NCI-H2227 (cell line): ENCODE measurements around the gene EFNA2.

Experiments
- DNase-seq: peaks from one replicate; lab custom pipeline; 2025; ENCODE audit not compliant: unreplicated experiment; lab: John Stamatoyannopoulos, UW

The EFNA2 gene

GRCh38 chr19:1283207-1283916 is 2.3 kb upstream of the EFNA2 start:
- no peak for DNase-seq

GRCh38 chr19:1283917-1284292 is 1.8 kb upstream of the EFNA2 start:
- DNase-seq: no peak

- no peak for DNase-seq
These were observed 1.2 kb upstream of the EFNA2 start for GRCh38 chr19:1284293-1284978.

- DNase-seq: no peak
These were observed 515 bp upstream of the EFNA2 start for GRCh38 chr19:1284979-1285736.

GRCh38 chr19:1286487-1287353 is 1.0 kb downstream of the EFNA2 start:
- no peak for DNase-seq

GRCh38 chr19:1287354-1288225 is 1.9 kb downstream of the EFNA2 start:
- DNase-seq: no peak

- DNase-seq: no peak
These were observed 2.5 kb downstream of the EFNA2 start for GRCh38 chr19:1288226-1288612.

- DNase-seq: no peak
These were observed 3.4 kb downstream of the EFNA2 start for GRCh38 chr19:1288833-1289685.

GRCh38 chr19:1289686-1290025 is 4.0 kb downstream of the EFNA2 start:
- no peak for DNase-seq

- no peak for DNase-seq
These were observed 4.6 kb downstream of the EFNA2 start for GRCh38 chr19:1290196-1290702.

- DNase-seq: no peak
These were observed 5.3 kb downstream of the EFNA2 start for GRCh38 chr19:1290703-1291651.

- DNase-seq: no peak
These were observed 6.2 kb downstream of the EFNA2 start for GRCh38 chr19:1291761-1292418.

GRCh38 chr19:1292419-1293151 is 6.9 kb downstream of the EFNA2 start:
- DNase-seq: no peak

- no peak for DNase-seq
These were observed 8.3 kb downstream of the EFNA2 start for GRCh38 chr19:1293782-1294604.

- no peak for DNase-seq
These were observed 9.0 kb downstream of the EFNA2 start for GRCh38 chr19:1294688-1295087.
